PC-9 (cell line): ENCODE measurements around the gene SAMD14.

Source experiments
- EZH2 ChIP-seq: fragments of 200-600 bp; sonication (generic); IDR thresholded peaks from 2 replicates; pipeline ENCODE4 v1.8.0; 2017; ENCODE audit warnings: antibody characterized with exemption, low read depth
- TF ChIP-seq, protein P1 (sequence below): fragments of 200-600 bp; sonication (generic); conservative IDR thresholded peaks from 2 replicates; pipeline ENCODE4 v1.6.1; 2017; ENCODE audit warnings: mixed run types, antibody characterized with exemption, mild to moderate bottlenecking, moderate library complexity

DNA sequence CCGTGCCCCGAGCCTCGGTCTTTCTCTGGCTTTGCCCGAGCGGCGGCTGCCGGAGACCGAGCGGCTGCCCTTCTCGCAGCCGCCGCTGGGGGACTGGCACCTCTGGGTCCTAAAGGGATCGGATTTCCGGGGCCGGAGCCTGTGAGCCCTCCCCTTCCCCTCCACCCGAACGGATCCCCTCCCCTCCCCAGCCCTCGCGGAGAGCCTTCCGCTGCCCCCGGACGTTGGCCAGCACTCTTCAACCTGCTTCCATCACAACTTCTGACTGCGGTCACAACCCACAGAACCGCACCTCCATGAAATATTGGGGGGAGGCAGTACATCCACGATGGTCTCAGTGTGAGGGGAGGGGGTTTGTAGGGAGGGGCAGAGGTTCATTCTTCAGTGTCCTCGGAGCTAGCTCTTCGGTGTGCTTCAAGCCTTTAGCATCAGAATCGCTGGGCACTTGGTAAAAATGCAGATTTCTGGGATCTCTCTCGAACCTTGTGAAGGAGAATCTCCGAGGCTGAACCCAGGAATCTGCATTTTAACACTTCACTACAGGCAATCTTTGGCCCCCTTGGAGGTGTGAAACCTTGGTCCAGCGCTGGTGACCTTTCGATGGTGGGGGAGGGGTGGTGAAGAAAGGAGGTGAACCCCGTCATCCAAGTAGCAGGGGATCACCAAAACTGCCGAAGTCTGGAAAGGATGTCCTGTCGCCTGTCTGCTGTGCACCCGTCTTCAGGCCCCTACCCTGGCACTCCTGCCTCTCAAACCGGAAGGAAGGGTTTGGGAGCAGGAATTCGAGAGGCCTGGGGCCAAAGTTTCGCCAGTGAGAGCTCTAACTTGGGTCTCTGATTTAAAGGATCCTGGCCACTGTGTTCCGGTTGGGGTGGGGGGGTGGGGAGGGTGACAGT, 21.3 kb upstream of the SAMD14 start:
- TF ChIP-seq, protein P1, sequence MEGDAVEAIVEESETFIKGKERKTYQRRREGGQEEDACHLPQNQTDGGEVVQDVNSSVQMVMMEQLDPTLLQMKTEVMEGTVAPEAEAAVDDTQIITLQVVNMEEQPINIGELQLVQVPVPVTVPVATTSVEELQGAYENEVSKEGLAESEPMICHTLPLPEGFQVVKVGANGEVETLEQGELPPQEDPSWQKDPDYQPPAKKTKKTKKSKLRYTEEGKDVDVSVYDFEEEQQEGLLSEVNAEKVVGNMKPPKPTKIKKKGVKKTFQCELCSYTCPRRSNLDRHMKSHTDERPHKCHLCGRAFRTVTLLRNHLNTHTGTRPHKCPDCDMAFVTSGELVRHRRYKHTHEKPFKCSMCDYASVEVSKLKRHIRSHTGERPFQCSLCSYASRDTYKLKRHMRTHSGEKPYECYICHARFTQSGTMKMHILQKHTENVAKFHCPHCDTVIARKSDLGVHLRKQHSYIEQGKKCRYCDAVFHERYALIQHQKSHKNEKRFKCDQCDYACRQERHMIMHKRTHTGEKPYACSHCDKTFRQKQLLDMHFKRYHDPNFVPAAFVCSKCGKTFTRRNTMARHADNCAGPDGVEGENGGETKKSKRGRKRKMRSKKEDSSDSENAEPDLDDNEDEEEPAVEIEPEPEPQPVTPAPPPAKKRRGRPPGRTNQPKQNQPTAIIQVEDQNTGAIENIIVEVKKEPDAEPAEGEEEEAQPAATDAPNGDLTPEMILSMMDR, result peak; percentile 69
- no peak for TF ChIP-seq EZH2
